GM12892 (cell line): ENCODE measurements around the gene DAZAP1.

Source experiments
- POLR2A ChIP-seq: IDR thresholded peaks from 2 replicates; pipeline ENCODE4 v1.6.1; 2011; ENCODE audit warnings: low read depth, low read length, control low read depth
- POLR2AphosphoS5 ChIP-seq: IDR thresholded peaks from 2 replicates; pipeline ENCODE4 v1.6.1; 2011; ENCODE audit warnings: low read depth, low read length, control low read depth
- TAF1 ChIP-seq: IDR thresholded peaks from 2 replicates; pipeline ENCODE4 v1.6.1; 2011; ENCODE audit warnings: low read depth, mild to moderate bottlenecking, control low read depth, low read length, borderline replicate concordance

DNA sequence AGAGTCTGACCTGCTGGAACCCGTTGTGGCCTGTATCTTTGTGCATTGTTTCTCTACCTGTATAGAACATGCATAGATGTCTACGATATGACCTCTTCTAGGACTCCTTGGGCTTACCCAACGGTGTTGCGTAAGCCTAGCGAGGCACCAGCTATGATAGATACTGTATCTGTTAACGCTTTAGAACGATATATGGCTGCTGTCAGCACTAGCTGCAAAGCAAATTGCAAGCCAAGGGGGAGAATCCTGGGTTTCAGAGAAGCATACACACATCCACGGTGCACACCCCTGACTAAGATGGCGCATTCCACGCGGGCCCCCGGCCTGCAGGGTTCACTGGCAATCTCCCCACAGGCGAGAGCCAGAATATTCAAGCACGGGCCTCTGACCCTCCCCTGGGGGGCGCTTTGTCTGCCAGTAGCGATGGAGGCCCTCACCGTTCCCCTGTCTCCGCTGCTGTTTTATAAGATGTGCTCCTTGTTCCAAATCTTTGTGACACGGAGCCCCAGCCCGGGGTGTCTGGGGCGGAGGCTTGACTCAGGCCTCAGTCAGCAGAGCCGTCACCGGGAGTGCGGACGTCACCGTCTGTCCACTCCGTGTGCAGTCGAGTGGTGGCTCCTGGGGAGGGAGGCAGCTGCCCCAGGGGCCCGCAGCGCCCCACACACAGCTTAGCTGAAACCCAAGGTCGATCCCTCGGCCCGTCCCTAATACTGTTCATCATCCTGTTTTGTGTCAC is 17.9 kb downstream of the DAZAP1 start:
- TF ChIP-seq TAF1: no peak
- no peak for TF ChIP-seq POLR2A
- no peak for TF ChIP-seq POLR2AphosphoS5
